ENCODE measurements around the gene RNF224.
A peak's percentile ranks its signal among the peaks of the same experiment; 100 is the strongest.

The RNF224 gene

GRCh38 chr9:137227054-137227852 lies at the start of gene RNF224:
Gene RNF224 (plus strand): TSS chr9:137227502. CDS start chr9:137228336, 834 bp downstream.
- DNase-seq (ENCODE audit: low spot score) (peak; percentile 70), FAIRE-seq (no peak)

GRCh38 chr9:137178201-137178938 lies 48.9 kb upstream of the RNF224 start:
- no peak for FAIRE-seq
- DNase-seq (ENCODE audit: low spot score) = peak; percentile 35

DNA sequence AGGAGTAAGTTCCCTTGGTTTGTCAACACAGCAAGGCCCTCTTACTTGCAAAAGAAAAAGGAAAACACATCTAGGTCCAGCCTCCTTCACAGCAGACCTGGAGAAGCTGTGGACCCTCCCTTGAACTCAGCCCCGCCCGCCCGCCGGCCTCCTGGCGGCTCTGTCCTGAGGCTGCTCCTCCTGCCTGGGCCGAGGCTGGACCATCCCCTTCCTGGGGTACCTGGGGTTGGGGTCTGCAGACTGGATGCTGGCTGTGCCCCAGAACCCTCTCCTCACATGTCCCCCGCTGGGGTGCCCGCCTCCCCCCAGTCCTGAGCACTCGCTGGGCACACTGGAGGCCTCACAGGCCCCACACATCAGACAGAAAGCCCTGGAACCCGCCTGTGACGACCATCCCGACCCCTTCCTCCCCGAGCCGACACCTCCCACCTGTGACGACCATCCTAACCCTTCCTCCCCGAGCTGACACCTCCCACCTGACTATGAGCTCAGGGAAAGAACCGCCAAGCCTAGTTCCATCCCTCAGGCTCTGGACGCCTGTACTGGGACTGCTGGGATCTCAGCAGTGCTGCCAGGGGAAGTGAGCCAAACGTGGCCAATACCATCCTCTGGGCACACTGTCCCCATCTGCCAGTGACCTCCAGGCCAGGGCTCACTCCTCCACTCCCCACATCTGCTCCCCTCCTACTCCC lies 48.2 kb upstream of the RNF224 start:
- DNase-seq (ENCODE audit: low spot score) (no peak), FAIRE-seq (no peak)

- no peak for FAIRE-seq
Observed at GRCh38 chr9:137179761-137180160, 47.5 kb upstream of the RNF224 start.

GRCh38 chr9:137180491-137180890 lies 46.8 kb upstream of the RNF224 start:
- DNase-seq (ENCODE audit: low spot score) (no peak), FAIRE-seq (no peak)

More at GRCh38 chr9:137179761-137180160, 47.5 kb upstream of the RNF224 start:
- no peak for DNase-seq (ENCODE audit: low spot score)

GRCh38 chr9:137181680-137182079 lies 45.6 kb upstream of the RNF224 start:
- FAIRE-seq = no peak

DNA sequence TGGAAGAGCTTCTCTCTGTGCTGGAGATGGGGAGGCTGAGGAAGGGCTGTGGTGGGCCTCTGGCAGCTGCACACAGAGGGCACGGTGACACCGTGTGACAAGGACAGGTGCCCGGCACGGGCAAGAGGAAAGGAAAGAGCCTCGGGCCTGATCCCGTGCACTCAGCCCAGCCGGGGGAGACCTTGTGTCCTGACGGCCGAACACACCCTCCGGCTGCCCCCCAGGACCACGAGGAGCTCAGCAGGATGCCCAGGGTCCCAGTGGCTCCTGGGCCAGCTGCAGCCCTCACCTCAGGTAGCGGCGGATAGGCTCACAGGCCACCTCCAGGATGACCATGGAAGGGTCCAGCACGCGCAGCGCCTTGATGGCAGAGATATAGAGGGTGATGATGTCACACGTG lies 44.5 kb upstream of the RNF224 start:
- DNase-seq (ENCODE audit: low spot score) = no peak
- no peak for FAIRE-seq

More at GRCh38 chr9:137181680-137182079, 45.6 kb upstream of the RNF224 start:
- DNase-seq (ENCODE audit: low spot score) = no peak

DNA sequence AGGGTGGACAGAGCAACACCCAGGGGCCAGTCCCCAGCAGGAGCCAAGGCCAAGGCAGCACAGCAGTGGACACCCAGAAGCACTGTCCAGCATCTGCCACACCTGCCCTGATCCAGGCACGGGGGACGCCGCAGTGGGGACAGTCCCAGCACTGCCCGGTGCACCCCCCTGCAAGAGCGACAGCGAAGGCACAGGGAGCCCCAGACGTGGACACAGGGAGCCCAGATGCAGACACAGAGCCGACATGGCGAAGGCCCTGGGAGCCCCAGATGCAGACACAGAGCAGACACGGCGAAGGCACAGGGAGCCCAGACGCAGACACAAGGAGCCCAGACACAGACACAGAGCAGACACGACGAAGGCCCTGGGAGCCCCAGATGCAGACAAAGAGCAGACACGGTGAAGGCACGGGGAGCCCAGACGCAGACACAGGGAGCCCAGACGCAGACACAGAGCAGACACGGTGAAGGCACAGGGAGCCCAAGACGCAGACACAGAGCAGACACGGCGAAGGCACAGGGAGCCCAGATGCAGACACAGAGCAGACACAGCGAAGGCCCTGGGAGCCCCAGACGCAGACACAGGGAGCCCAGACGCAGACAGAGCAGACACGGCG lies 43.2 kb upstream of the RNF224 start:
- FAIRE-seq (no peak), DNase-seq (ENCODE audit: low spot score) (no peak)

- DNase-seq (ENCODE audit: low spot score) = no peak
- FAIRE-seq = no peak
Observed at GRCh38 chr9:137184881-137185660, 42.2 kb upstream of the RNF224 start.

GRCh38 chr9:137185921-137186320 lies 41.4 kb upstream of the RNF224 start:
- DNase-seq (ENCODE audit: low spot score) = no peak
- no peak for FAIRE-seq

DNA sequence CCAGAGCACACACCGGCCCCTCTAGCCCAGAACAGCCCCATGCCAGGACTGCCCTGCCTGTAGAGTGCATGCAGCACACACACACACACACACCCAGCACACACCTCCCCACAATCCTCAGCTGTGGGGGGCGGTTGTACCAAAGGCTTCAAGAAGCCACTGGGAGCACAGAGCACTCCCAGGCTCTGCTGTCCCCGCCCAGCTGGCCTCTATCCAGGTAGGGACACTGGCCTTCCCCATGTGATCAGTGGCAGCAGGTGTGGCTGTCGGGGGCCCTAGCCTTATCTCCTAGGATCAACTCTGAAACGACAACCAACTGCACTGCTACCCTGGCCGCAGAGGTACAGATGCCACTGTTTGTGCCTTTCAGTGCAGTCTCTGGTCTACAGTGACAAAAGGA lies 40.9 kb upstream of the RNF224 start:
- DNase-seq (ENCODE audit: low spot score) (no peak), FAIRE-seq (no peak)

DNA sequence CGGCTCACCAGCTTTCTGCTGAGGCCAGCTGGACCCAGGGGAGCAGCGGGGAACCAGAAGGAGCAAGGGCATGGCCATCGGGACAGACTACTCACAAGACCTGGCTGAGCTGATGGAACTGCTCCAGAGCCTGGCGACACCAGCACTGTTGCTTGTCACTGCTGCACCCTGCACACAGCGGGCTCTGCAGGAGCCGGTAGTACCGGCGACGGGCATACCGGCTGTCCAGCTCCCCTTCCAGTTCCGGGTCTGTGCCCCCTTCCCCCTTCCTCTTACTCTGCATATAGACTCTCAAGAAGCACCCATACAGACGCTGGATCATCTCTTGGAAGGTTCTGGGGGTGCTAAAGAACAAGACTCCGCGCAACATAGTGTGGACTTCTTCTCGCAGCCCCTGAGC lies 39.9 kb upstream of the RNF224 start:
- FAIRE-seq = no peak
- no peak for DNase-seq (ENCODE audit: low spot score)

DNA sequence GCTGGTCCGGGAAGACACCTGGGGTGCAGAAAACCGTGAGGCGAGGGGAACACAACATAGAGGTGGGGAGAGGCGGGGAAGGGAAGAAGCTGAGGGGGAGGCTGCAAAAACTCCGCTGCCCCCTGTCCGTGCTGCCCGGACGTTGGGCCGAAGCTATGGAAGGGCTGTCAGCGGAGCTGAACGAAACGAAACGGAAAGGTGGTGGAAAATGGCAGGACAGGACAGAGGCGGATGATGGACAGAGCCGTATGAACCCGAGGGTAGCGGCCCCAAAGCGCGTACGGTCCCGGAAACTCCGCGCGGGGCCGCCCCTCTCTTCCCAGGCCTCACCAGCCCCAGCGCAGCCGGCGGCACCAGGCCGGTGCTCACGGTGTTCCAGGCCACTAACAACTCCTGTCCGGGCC lies 39.2 kb upstream of the RNF224 start:
- DNase-seq (ENCODE audit: low spot score) (no peak), FAIRE-seq (no peak)

GRCh38 chr9:137188490-137189296 lies 38.6 kb upstream of the RNF224 start, which contains the start of the genes ANAPC2 and SSNA1:
Gene ANAPC2 (minus strand): TSS chr9:137188560. CDS start chr9:137188532, 28 bp downstream.
Gene SSNA1 (plus strand): TSS chr9:137188676. CDS start chr9:137188727, 51 bp downstream.
- peak; percentile 80 for DNase-seq (ENCODE audit: low spot score)
- no peak for FAIRE-seq

- DNase-seq (ENCODE audit: low spot score) (no peak), FAIRE-seq (no peak)
Observed at GRCh38 chr9:137189297-137190295, 37.7 kb upstream of the RNF224 start.

- no peak for FAIRE-seq
- no peak for DNase-seq (ENCODE audit: low spot score)
Observed at GRCh38 chr9:137190315-137190856, 36.9 kb upstream of the RNF224 start.

DNA sequence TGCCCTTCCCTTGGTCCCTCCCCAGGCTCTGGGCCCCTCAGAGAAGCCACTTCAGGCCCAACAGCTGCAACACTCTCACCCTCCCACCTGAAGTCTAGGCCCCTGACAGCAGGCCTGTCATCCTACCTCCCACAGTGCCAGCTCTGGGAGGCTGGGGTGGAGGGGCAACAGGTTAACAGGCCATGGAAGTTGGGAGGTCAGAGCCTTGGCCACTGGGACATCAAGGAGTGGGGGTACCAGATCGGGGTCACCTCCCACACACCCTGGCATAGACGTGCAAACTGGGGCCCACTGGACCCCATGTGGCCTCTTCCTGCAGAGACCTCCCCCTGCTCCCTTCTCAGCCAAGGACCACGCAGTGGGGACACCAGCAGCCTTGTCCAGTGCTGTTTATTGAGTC lies 36.1 kb upstream of the RNF224 start:
- DNase-seq (ENCODE audit: low spot score) (no peak), FAIRE-seq (no peak)
